Neural progenitor cell (in vitro differentiated cells): ENCODE results near the gene DLGAP4. TPM values are rescaled to one million over a fixed set of nuclear protein-coding genes. Genes with fewer than 3 reads are reported as not detected.
A peak's percentile ranks its signal among the peaks of the same experiment; 100 is the strongest.

Source experiments
- DNase-seq: peaks from one replicate; pipeline ENCODE4 v3.0.0-alpha.2; 2016; ENCODE audit warnings: low spot score
- H2AFZ ChIP-seq: fragments of 200-600 bp; sonication (generic); replicated peaks from 2 replicates; pipeline ENCODE4 v1.6.1; 2016; ENCODE audit warnings: antibody characterized with exemption
- H3F3A ChIP-seq: fragments of 200-600 bp; sonication (generic); 2 replicates; pipeline ENCODE4 v1.6.1; 2016; ENCODE audit warnings: antibody characterized with exemption, low read depth
- H3K27ac ChIP-seq: fragments of 200-600 bp; sonication (generic); 2 replicates; pipeline ENCODE4 v1.5.1; 2016; ENCODE audit warnings: mild to moderate bottlenecking
- H3K27me3 ChIP-seq: fragments of 200-600 bp; sonication (generic); 2 replicates; pipeline ENCODE4 v1.6.1; 2016; ENCODE audit warnings: mild to moderate bottlenecking, moderate library complexity
- H3K36me3 ChIP-seq: fragments of 200-600 bp; sonication (generic); 2 replicates; pipeline ENCODE4 v1.5.1; 2016
- H3K4me1 ChIP-seq: fragments of 200-600 bp; sonication (generic); 2 replicates; pipeline ENCODE4 v1.6.1; 2016; ENCODE audit warnings: mixed run types
- H3K4me2 ChIP-seq: fragments of 200-600 bp; sonication (generic); 2 replicates; pipeline ENCODE4 v1.6.1; 2016
- H3K4me3 ChIP-seq: fragments of 200-600 bp; sonication (generic); 2 replicates; pipeline ENCODE4 v1.5.1; 2016
- H3K79me2 ChIP-seq: fragments of 200-600 bp; sonication (generic); 2 replicates; pipeline ENCODE4 v1.6.1; 2016; ENCODE audit warnings: low read depth
- H3K9ac ChIP-seq: fragments of 200-600 bp; sonication (generic); 2 replicates; pipeline ENCODE4 v1.6.1; 2016
- H3K9me3 ChIP-seq: fragments of 200-600 bp; sonication (generic); 2 replicates; pipeline ENCODE4 v1.5.1; 2016; ENCODE audit warnings: low read depth
- H4K20me1 ChIP-seq: fragments of 200-600 bp; sonication (generic); 2 replicates; pipeline ENCODE4 v1.6.1; 2016; ENCODE audit warnings: low read depth
- H3K27ac Mint-ChIP-seq: 3 replicates; pipeline ENCODE4 v1.8.0; 2021; ENCODE audit warnings: mixed read lengths
- H3K27me3 Mint-ChIP-seq: 2 replicates; pipeline ENCODE4 v1.8.0; 2022; ENCODE audit warnings: low read depth, mild to moderate bottlenecking, inconsistent platforms, moderate library complexity, mixed read lengths; ENCODE audit not compliant: insufficient read depth
- H3K36me3 Mint-ChIP-seq: 3 replicates; pipeline ENCODE4 v1.8.0; 2021; ENCODE audit warnings: mixed read lengths
- H3K4me1 Mint-ChIP-seq: 3 replicates; pipeline ENCODE4 v1.8.0; 2021; ENCODE audit warnings: mixed read lengths
- H3K4me3 Mint-ChIP-seq: 3 replicates; pipeline ENCODE4 v1.8.0; 2021; ENCODE audit warnings: mild to moderate bottlenecking, moderate library complexity, mixed read lengths
- H3K9me3 Mint-ChIP-seq: 3 replicates; pipeline ENCODE4 v1.8.0; 2020; ENCODE audit warnings: mixed read lengths
- CTCF ChIP-seq: fragments of 200-600 bp; sonication (generic); IDR thresholded peaks from 2 replicates; pipeline ENCODE4 v1.5.1; 2017; ENCODE audit warnings: antibody characterized with exemption, mild to moderate bottlenecking
- EZH2 ChIP-seq: fragments of 200-600 bp; sonication (generic); IDR thresholded peaks from 2 replicates; pipeline ENCODE4 v1.6.1; 2017; ENCODE audit warnings: antibody characterized with exemption, mild to moderate bottlenecking, moderate library complexity
- EZH2phosphoT487 ChIP-seq: fragments of 200-600 bp; sonication (generic); IDR thresholded peaks from 2 replicates; pipeline ENCODE4 v1.6.1; 2017; ENCODE audit warnings: antibody characterized with exemption
- total RNA-seq: library from RNA; depleted of rRNA; stranded (reverse); fragments of >200 nt; gene quantifications from 2 replicates; pipeline ENCODE4 v1.2.3, GENCODE V29; 2015; ENCODE audit warnings: low replicate concordance

Gene DLGAP4
- total RNA-seq, 1 donor from 2014 or later = 21.7 TPM

GRCh38 chr20:36538026-36538722, 232.0 kb downstream of the DLGAP4 start:
- Mint-ChIP-seq H3K27ac (no peak overlapping the region), H3K4me1 (peaks cover 22% of the 10 kb centered on the region), H3K4me3 (no peak overlapping the region), H3K9me3 (no peaks in the 10 kb centered on the region), H3K36me3 (no peaks in the 10 kb centered on the region), H3K27me3 (peaks cover 3% of the 10 kb centered on the region)
- Histone ChIP-seq H3K27ac (no peak overlapping the region), H3K4me3 (no peak overlapping the region), H3F3A (peaks cover 3% of the 10 kb centered on the region), H2AFZ (no peak overlapping the region), H3K9ac (no peak overlapping the region), H3K79me2 (peaks cover 11% of the 10 kb centered on the region), H3K36me3 (no peaks in the 10 kb centered on the region), H3K9me3 (no peaks in the 10 kb centered on the region), H3K27me3 (no peaks in the 10 kb centered on the region), H3K4me1 (peaks cover 26% of the 10 kb centered on the region), H4K20me1 (peaks cover 17% of the 10 kb centered on the region), H3K4me2 (no peak overlapping the region)
- TF ChIP-seq CTCF (no peak), EZH2 (no peak), EZH2phosphoT487 (no peak)
- DNase-seq = no peak

GRCh38 chr20:36540551-36541211, 234.5 kb downstream of the DLGAP4 start:
- TF ChIP-seq CTCF = no peak
- peaks cover 28% of the 10 kb centered on the region for H3K4me1 Mint-ChIP-seq
- peaks cover 5% of the 10 kb centered on the region for H3K27me3 Mint-ChIP-seq
- H3K27ac ChIP-seq = no peak overlapping the region
- H3K27ac Mint-ChIP-seq = peak overlapping the region; percentile 81
- no peaks in the 10 kb centered on the region for H3K36me3 ChIP-seq
- H3K4me2 ChIP-seq = peak overlapping the region; percentile 88
- H3K9ac ChIP-seq = no peak overlapping the region
- peak overlapping the region; percentile 65 for H3K4me3 ChIP-seq
- peaks cover 3% of the 10 kb centered on the region for H3F3A ChIP-seq
- H3K79me2 ChIP-seq = peaks cover 15% of the 10 kb centered on the region
- peaks cover 26% of the 10 kb centered on the region for H4K20me1 ChIP-seq
- no peaks in the 10 kb centered on the region for H3K9me3 Mint-ChIP-seq
- peaks cover 26% of the 10 kb centered on the region for H3K4me1 ChIP-seq
- peak overlapping the region; percentile 81 for H2AFZ ChIP-seq
- H3K36me3 Mint-ChIP-seq = no peaks in the 10 kb centered on the region
- no peaks in the 10 kb centered on the region for H3K9me3 ChIP-seq
- peak overlapping the region; percentile 70 for H3K4me3 Mint-ChIP-seq
- DNase-seq = peak; percentile 24
- H3K27me3 ChIP-seq = no peaks in the 10 kb centered on the region

GRCh38 chr20:36541227-36541767, 235.2 kb downstream of the DLGAP4 start, which contains the start of gene MYL9:
Gene MYL9, plus strand, starts transcription at chr20:36541519. Its CDS starts 3,366 bp downstream, at chr20:36544885.
- Mint-ChIP-seq H3K27me3 (peaks cover 5% of the 10 kb centered on the region), H3K4me1 (peaks cover 28% of the 10 kb centered on the region), H3K4me3 (peak within 1 kb of the TSS; percentile 78), H3K9me3 (no peaks in the 10 kb centered on the region), H3K27ac (peak within 1 kb of the TSS; percentile 81), H3K36me3 (no peaks in the 10 kb centered on the region)
- Histone ChIP-seq H3K4me1 (peaks cover 26% of the 10 kb centered on the region), H2AFZ (peak within 1 kb of the TSS; percentile 81), H3K36me3 (no peaks in the 10 kb centered on the region), H3F3A (peaks cover 3% of the 10 kb centered on the region), H3K4me3 (peak within 1 kb of the TSS; percentile 65), H4K20me1 (peaks cover 26% of the 10 kb centered on the region), H3K27ac (peak within 1 kb of the TSS; percentile 44), H3K27me3 (no peaks in the 10 kb centered on the region), H3K4me2 (peak within 1 kb of the TSS; percentile 88), H3K9ac (peak within 1 kb of the TSS; percentile 59), H3K9me3 (no peaks in the 10 kb centered on the region), H3K79me2 (peaks cover 15% of the 10 kb centered on the region)
- TF ChIP-seq EZH2phosphoT487 = no peak
- DNase-seq = peak; percentile 86
